ENCODE results near the gene COG3. TPM values are rescaled to one million over a fixed set of nuclear protein-coding genes. Genes with fewer than 3 reads are reported as not detected.

The COG3 gene
- total and polyA plus RNA-seq, 10 of the 15 experiments (the other 5 are each of a cell fraction or from before 2014, with no cell fraction given) = 6.1 to 35.1 (median 22.6) TPM

GRCh38 chr13:45417790-45418534 lies 46.8 kb upstream of the COG3 start, which contains the start of gene SLC25A30 (continued):
- TF ChIP-seq PRDM15 (CRISPR knock-in tag; IDR thresholded peaks at IDR 0.05) (no peak), ATF3 (IDR thresholded peaks at IDR 0.05; ENCODE audit: borderline replicate concordance, extremely low read depth, low read depth, low read length) (no peak), ESRRA (IDR thresholded peaks at IDR 0.05; ENCODE audit: low read length) (no peak), MYB (IDR thresholded peaks at IDR 0.05; ENCODE audit: borderline replicate concordance, low read depth, low read length) (no peak), CHD4 (IDR thresholded peaks at IDR 0.05) (no peak), WRNIP1 (IDR thresholded peaks at IDR 0.05; ENCODE audit: borderline replicate concordance, low read depth, low read length) (no peak), RB1 (IDR thresholded peaks at IDR 0.05; ENCODE audit: borderline replicate concordance) (no peak), SMAD1 (IDR thresholded peaks at IDR 0.05; ENCODE audit: low read depth, partially characterized antibody) (no peak), ZSCAN29 (IDR thresholded peaks at IDR 0.05) (no peak), IRF5 (IDR thresholded peaks at IDR 0.05; ENCODE audit: borderline replicate concordance) (no peak), MYC (IDR thresholded peaks at IDR 0.05; ENCODE audit: insufficient read depth, insufficient read length, insufficient replicate concordance, low read length, severe bottlenecking) (no peak), NR2F1 (conservative IDR thresholded peaks at IDR 0.05) (no peak), LARP7 (IDR thresholded peaks at IDR 0.05) (peak; percentile 69), KDM1A (IDR thresholded peaks at IDR 0.05; ENCODE audit: borderline replicate concordance) (no peak), EZH2 (IDR thresholded peaks at IDR 0.05; ENCODE audit: borderline replicate concordance, control insufficient read depth, low read depth, low read length) (no peak), RCOR1 (conservative IDR thresholded peaks at IDR 0.05; ENCODE audit: low read depth, low read length) (peak; percentile 77; the same call in 1 of the 2 replicates), GATAD2B (conservative IDR thresholded peaks at IDR 0.05; ENCODE audit: low read depth) (0 out of 2 replicates have a peak, but pooled peaks have one; percentile 79), YBX1 (IDR thresholded peaks at IDR 0.05) (no peak), ZNF592 (IDR thresholded peaks at IDR 0.05) (no peak), STAT1 (conservative IDR thresholded peaks at IDR 0.05) (no peak), POU2F2 (IDR thresholded peaks at IDR 0.05; ENCODE audit: borderline replicate concordance, low read depth, low read length) (no peak), ZNF217 (IDR thresholded peaks at IDR 0.05) (no peak)
